ENCODE data around the gene CUL4A. TPM values are rescaled to one million over a fixed set of nuclear protein-coding genes. Genes with fewer than 3 reads are reported as not detected.

The CUL4A gene
- total RNA-seq, 4 donors from 2014 or later, result 55.8 to 110 (median 76.8) TPM

DNA sequence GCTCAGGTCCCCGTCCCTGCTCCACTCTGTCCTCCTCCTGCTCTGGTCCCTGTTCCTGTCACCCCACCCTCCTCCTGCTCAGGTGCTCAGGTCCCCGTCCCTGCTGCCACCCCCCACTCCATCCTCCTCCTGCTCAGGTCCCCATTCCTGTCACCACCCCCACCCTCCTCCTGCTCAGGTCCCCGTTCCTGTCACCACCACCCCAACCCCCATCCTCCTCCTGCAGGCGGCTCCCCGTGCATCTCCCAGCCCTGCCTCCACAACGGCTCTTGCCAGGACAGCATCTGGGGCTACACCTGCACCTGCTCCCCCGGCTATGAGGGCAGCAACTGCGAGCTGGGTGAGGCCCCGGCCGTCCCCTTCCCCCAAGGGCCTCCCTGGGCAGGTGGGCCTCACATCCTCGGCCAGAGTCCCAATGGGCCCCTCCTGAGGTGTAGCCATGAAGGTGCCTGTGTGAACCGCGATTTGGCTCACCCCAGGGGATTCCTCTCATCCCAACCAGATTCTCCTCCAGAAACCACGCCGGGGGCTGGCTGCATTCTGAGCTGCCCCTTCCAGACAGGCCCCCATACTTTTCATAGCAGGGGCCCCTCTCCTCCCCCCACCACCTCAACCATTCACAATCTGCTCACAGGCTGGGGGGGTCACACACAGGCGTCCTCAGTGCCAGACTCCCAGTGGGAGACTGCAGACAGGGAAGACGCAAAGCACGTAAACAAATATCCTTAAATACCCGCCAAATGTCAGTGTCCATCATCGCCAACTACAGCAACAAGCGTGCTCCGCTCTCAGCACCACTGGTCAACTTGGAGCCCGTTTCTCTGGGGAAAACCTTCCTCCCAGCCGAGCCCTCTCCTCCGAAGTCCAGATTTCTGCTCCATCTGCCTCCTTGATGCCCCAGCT lies 46.4 kb upstream of the CUL4A start:
- Histone ChIP-seq H3K36me3 (peaks cover 0 to 3% (median 0%) of the 10 kb centered on the region in 3 donors), H3K4me1 (no peaks in the 10 kb centered on the region), H3K9me3 (no peaks in the 10 kb centered on the region), H3K27me3 (peaks cover 0 to 49% (median 1%) of the 10 kb centered on the region in 4 donors), H3K27ac (no peak overlapping the region), H3K4me3 (no peak overlapping the region)
- intact Hi-C loops (cut with DNase I), result no loop called here
- TF ChIP-seq, protein P1, sequence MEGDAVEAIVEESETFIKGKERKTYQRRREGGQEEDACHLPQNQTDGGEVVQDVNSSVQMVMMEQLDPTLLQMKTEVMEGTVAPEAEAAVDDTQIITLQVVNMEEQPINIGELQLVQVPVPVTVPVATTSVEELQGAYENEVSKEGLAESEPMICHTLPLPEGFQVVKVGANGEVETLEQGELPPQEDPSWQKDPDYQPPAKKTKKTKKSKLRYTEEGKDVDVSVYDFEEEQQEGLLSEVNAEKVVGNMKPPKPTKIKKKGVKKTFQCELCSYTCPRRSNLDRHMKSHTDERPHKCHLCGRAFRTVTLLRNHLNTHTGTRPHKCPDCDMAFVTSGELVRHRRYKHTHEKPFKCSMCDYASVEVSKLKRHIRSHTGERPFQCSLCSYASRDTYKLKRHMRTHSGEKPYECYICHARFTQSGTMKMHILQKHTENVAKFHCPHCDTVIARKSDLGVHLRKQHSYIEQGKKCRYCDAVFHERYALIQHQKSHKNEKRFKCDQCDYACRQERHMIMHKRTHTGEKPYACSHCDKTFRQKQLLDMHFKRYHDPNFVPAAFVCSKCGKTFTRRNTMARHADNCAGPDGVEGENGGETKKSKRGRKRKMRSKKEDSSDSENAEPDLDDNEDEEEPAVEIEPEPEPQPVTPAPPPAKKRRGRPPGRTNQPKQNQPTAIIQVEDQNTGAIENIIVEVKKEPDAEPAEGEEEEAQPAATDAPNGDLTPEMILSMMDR (IDR thresholded peaks at IDR 0.05), result no peak
- TF ChIP-seq POLR2A (IDR thresholded peaks at IDR 0.05), result no peak
- DNase-seq, result no peak
- WGBS, 2 donors, result 37 to 45% methylated on average over 13 to 19 of the region's 25 CpGs

DNA sequence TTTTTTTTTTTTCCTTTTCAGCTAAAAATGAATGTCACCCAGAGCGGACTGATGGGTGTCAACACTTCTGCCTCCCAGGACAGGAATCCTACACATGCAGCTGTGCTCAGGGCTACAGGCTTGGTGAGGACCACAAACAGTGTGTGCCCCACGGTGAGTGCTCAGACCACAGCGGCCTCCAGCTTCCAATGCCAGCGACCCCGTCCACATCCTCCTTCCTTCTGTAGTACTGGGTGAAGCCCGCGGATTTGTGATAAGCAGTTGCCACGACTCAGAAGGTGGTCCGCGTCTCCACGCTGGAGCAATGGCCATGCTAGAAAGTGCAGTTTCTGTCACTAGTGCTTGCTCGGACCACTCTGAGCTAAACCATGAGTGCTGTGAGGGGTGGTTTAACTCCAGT lies 44.9 kb upstream of the CUL4A start:
- Histone ChIP-seq H3K36me3 (peaks cover 0 to 9% (median 0%) of the 10 kb centered on the region in 3 donors), H3K9me3 (no peaks in the 10 kb centered on the region), H3K4me3 (no peak overlapping the region), H3K27ac (no peak overlapping the region), H3K4me1 (no peaks in the 10 kb centered on the region), H3K27me3 (peaks cover 0 to 41% (median 1%) of the 10 kb centered on the region in 4 donors)
- intact Hi-C loops (cut with DNase I), result no loop called here
- 55 to 79% methylated on average over 3 to 12 of the region's 12 CpGs for WGBS, 2 donors
- DNase-seq, result no peak
- TF ChIP-seq, protein P1 (IDR thresholded peaks at IDR 0.05), result no peak

DNA sequence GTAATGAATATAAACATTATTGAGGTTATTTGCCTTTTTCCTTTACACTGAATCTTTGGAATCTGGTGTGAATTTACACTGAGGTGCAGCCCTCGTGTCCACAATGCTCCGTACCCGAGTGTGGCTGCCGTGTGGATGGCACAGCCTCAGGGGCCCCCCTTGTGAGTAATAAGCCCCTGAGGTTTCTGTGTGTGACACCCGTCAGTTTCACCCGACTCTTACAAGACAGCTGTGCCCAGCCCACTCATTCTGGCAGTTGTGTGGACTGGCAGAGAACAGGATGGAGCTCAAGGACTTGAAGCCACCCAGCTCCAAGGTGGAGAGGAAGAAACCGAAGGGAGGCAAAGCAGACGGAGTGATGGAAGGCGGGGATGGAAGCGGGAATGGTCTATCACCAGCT lies 43.1 kb upstream of the CUL4A start:
- TF ChIP-seq, protein P1 (IDR thresholded peaks at IDR 0.05), result no peak
- TF ChIP-seq POLR2A (IDR thresholded peaks at IDR 0.05), result no peak
- intact Hi-C loops (cut with DNase I), result no loop called here
- Histone ChIP-seq H3K27ac (no peak overlapping the region), H3K36me3 (peaks cover 0 to 22% (median 0%) of the 10 kb centered on the region in 3 donors), H3K9me3 (no peaks in the 10 kb centered on the region), H3K4me1 (no peaks in the 10 kb centered on the region), H3K4me3 (no peak overlapping the region), H3K27me3 (peaks cover 0 to 24% (median 0%) of the 10 kb centered on the region in 4 donors)
- no peak for DNase-seq
- WGBS, 2 donors, result 83 to 86% methylated on average over 9 to 10 of the region's 10 CpGs

DNA sequence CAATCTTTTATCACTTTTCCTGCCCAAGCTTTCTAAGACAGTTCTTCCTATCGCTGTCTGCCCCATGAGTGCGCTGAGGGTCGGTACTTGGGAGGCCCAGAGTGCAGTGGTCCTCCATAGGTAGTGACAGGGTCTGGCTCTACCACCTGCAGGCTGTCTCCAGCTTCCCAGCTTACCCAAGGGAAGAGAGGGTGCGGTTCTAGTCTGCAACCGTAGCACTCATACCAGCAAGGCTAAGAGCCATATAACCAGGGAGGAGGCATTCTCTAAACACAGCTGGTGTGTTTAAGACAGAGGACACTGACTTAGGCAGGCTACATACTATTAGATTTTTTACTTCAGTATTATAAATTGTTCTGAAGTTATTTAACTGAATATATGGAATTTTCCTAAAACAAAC lies 42.7 kb upstream of the CUL4A start:
- Histone ChIP-seq H3K9me3 (no peaks in the 10 kb centered on the region), H3K27me3 (peaks cover 0 to 19% (median 0%) of the 10 kb centered on the region in 4 donors), H3K4me1 (no peaks in the 10 kb centered on the region), H3K4me3 (no peak overlapping the region), H3K36me3 (peaks cover 0 to 26% (median 0%) of the 10 kb centered on the region in 3 donors), H3K27ac (no peak overlapping the region)
- no peak for DNase-seq
- intact Hi-C loops (cut with DNase I), result no loop called here
- WGBS, 2 donors, result 86 to 88% methylated on average over 5 of the region's 5 CpGs
- no peak for TF ChIP-seq POLR2A (IDR thresholded peaks at IDR 0.05)
- TF ChIP-seq, protein P1 (IDR thresholded peaks at IDR 0.05), result no peak

DNA sequence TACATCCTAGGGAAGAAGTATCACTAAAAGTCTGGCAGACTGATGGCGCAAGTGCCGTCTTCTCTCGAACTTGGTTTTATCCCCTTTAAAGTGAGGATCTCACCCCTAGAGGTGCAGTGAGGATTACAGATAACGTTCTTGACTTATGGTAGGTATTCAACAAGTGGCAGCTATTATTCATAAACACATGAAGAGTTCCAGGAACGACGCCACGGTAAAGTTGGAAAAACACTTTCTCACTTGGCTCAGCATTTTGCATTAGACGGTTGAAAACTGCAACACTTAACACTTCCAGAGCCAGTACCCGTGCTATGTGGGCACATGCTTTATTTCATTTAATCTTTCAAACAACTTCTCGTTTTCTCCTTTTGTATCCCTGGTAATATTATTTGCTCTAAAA lies 42.3 kb upstream of the CUL4A start:
- Histone ChIP-seq H3K36me3 (peaks cover 0 to 30% (median 0%) of the 10 kb centered on the region in 3 donors), H3K4me1 (no peaks in the 10 kb centered on the region), H3K27ac (no peak overlapping the region), H3K9me3 (no peaks in the 10 kb centered on the region), H3K27me3 (peaks cover 0 to 19% (median 0%) of the 10 kb centered on the region in 4 donors), H3K4me3 (no peak overlapping the region)
- TF ChIP-seq, protein P1 (IDR thresholded peaks at IDR 0.05), result no peak
- TF ChIP-seq POLR2A (IDR thresholded peaks at IDR 0.05), result no peak
- intact Hi-C loops (cut with DNase I), result no loop called here
- DNase-seq, result no peak
- WGBS, 2 donors, result 90 to 91% methylated on average over 10 of the region's 10 CpGs
